Chondrocyte (in vitro differentiated cells): ENCODE data around the gene GADD45G. TPM values are rescaled to one million over a fixed set of nuclear protein-coding genes. Genes with fewer than 3 reads are reported as not detected.

ENCODE experiments used
- DNase-seq: peaks from one replicate; pipeline ENCODE4 v3.0.0; 2021; ENCODE audit warnings: mixed read lengths, low spot score
- H3K27ac Mint-ChIP-seq: one replicate; pipeline ENCODE4 v1.8.0; 2021; ENCODE audit warnings: mild to moderate bottlenecking, moderate library complexity, mixed read lengths; ENCODE audit not compliant: unreplicated experiment
- H3K27me3 Mint-ChIP-seq: 2 replicates; pipeline ENCODE4 v1.8.0; 2021; ENCODE audit warnings: low read depth, mixed read lengths
- H3K36me3 Mint-ChIP-seq: 2 replicates; pipeline ENCODE4 v1.8.0; 2021; ENCODE audit warnings: low read depth, mixed read lengths
- H3K4me1 Mint-ChIP-seq: 2 replicates; pipeline ENCODE4 v1.8.0; 2021; ENCODE audit warnings: low read depth, mild to moderate bottlenecking, mixed read lengths
- H3K4me3 Mint-ChIP-seq: one replicate; pipeline ENCODE4 v1.8.0; 2021; ENCODE audit warnings: mild to moderate bottlenecking, moderate library complexity, mixed read lengths; ENCODE audit not compliant: unreplicated experiment
- H3K9me3 Mint-ChIP-seq: 2 replicates; pipeline ENCODE4 v1.8.0; 2021; ENCODE audit warnings: low read depth, mixed read lengths
- total RNA-seq: library from RNA; stranded (reverse); gene quantifications from 3 replicates; pipeline ENCODE4 v1.2.1, GENCODE V29; 2021
- TF ChIP-seq, protein P1 (sequence below): fragments of 200-600 bp; sonication (generic); IDR thresholded peaks from 2 replicates; pipeline ENCODE4 v1.5.0; 2021; ENCODE audit warnings: antibody characterized with exemption, mild to moderate bottlenecking, moderate library complexity

Gene GADD45G
- total RNA-seq, 1 donor from 2014 or later, result 4.6 TPM

- Mint-ChIP-seq H3K27me3 (peaks cover 10% of the 10 kb centered on the region), H3K9me3 (peaks cover 6% of the 10 kb centered on the region), H3K27ac (no peak overlapping the region), H3K36me3 (no peaks in the 10 kb centered on the region), H3K4me1 (peaks cover 10% of the 10 kb centered on the region), H3K4me3 (no peak overlapping the region)
- no peak for DNase-seq
- TF ChIP-seq, protein P1, sequence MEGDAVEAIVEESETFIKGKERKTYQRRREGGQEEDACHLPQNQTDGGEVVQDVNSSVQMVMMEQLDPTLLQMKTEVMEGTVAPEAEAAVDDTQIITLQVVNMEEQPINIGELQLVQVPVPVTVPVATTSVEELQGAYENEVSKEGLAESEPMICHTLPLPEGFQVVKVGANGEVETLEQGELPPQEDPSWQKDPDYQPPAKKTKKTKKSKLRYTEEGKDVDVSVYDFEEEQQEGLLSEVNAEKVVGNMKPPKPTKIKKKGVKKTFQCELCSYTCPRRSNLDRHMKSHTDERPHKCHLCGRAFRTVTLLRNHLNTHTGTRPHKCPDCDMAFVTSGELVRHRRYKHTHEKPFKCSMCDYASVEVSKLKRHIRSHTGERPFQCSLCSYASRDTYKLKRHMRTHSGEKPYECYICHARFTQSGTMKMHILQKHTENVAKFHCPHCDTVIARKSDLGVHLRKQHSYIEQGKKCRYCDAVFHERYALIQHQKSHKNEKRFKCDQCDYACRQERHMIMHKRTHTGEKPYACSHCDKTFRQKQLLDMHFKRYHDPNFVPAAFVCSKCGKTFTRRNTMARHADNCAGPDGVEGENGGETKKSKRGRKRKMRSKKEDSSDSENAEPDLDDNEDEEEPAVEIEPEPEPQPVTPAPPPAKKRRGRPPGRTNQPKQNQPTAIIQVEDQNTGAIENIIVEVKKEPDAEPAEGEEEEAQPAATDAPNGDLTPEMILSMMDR, result no peak
These were observed 6.6 kb downstream of the GADD45G start for GRCh38 chr9:89611425-89611824.

GRCh38 chr9:89612566-89613278, 7.9 kb downstream of the GADD45G start:
- TF ChIP-seq, protein P1, result no peak
- Mint-ChIP-seq H3K27me3 (peaks cover 10% of the 10 kb centered on the region), H3K36me3 (no peaks in the 10 kb centered on the region), H3K4me1 (no peaks in the 10 kb centered on the region), H3K4me3 (no peak overlapping the region), H3K27ac (no peak overlapping the region), H3K9me3 (peaks cover 6% of the 10 kb centered on the region)
- DNase-seq, result no peak

GRCh38 chr9:89613912-89614892, 9.4 kb downstream of the GADD45G start:
- no peaks in the 10 kb centered on the region for H3K36me3 Mint-ChIP-seq
- H3K27me3 Mint-ChIP-seq, result peaks cover 10% of the 10 kb centered on the region
- H3K9me3 Mint-ChIP-seq, result peaks cover 6% of the 10 kb centered on the region
- TF ChIP-seq, protein P1, result no peak
- DNase-seq, result peak; percentile 43
- no peaks in the 10 kb centered on the region for H3K4me1 Mint-ChIP-seq
- H3K4me3 Mint-ChIP-seq, result no peak overlapping the region
- H3K27ac Mint-ChIP-seq, result no peak overlapping the region

GRCh38 chr9:89615661-89616060, 10.8 kb downstream of the GADD45G start:
- H3K27ac Mint-ChIP-seq, result no peak overlapping the region
- H3K9me3 Mint-ChIP-seq, result peaks cover 6% of the 10 kb centered on the region
- H3K27me3 Mint-ChIP-seq, result peaks cover 6% of the 10 kb centered on the region
- no peaks in the 10 kb centered on the region for H3K36me3 Mint-ChIP-seq
- TF ChIP-seq, protein P1, result no peak
- H3K4me3 Mint-ChIP-seq, result no peak overlapping the region
- peak; percentile 54 for DNase-seq
- no peaks in the 10 kb centered on the region for H3K4me1 Mint-ChIP-seq

DNA sequence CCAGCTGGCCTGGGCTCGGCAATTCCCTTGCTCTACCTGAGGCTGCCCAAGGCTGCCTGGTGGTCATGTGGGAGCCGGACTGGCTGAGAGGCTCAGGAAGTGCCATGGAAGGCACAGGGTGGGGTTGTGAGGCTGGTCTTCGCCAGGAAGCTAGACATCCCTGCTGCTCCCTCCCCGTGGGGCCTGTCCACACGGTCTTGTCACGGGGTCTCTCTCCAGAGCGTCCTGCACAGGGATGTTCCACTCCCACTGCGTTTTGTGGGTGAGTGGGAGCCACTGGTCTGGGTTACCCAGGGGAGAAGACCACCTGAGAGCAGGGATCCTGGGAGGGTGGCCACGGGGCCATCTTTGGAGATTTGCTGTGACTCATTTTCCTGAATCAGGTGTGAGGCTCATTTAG, 11.6 kb downstream of the GADD45G start:
- Mint-ChIP-seq H3K9me3 (peaks cover 6% of the 10 kb centered on the region), H3K36me3 (no peaks in the 10 kb centered on the region), H3K27ac (no peak overlapping the region), H3K4me1 (no peaks in the 10 kb centered on the region), H3K27me3 (peaks cover 6% of the 10 kb centered on the region), H3K4me3 (no peak overlapping the region)
- peak; percentile 62 for DNase-seq
- TF ChIP-seq, protein P1, result no peak
